OCI-LY1 (cell line): Measurements from ENCODE around the gene CMIP.

ENCODE experiments used
- CTCF ChIP-seq: fragments of 200-600 bp; sonication (generic), shearing (Covaris generic); IDR thresholded peaks from 2 replicates; pipeline ENCODE4 v1.5.1; 2017; ENCODE audit warnings: mild to moderate bottlenecking, antibody characterized with exemption, low read length, moderate library complexity, mixed read lengths
- EZH2 ChIP-seq: fragments of 200-600 bp; sonication (generic), shearing (Covaris generic); IDR thresholded peaks from 2 replicates; pipeline ENCODE4 v1.8.0; 2017; ENCODE audit warnings: borderline replicate concordance, mixed run types, mild to moderate bottlenecking, antibody characterized with exemption, low read length, moderate library complexity, mixed read lengths

- TF ChIP-seq CTCF (no peak), EZH2 (no peak)
Measured at GRCh38 chr16:81511371-81511770, 66.8 kb downstream of the CMIP start.
